Transverse colon (tissue), 4 donors: Measurements from ENCODE around the gene CRYBB2. TPM values are rescaled to one million over a fixed set of nuclear protein-coding genes. Genes with fewer than 3 reads are reported as not detected.

Experiments used
- DNase-seq: peaks from one replicate; pipeline ENCODE4 v3.0.0-alpha.2; 2019
- H3K27ac ChIP-seq, 4 donors: fragments of 200-600 bp; sonication (generic); 2 replicates each; pipeline ENCODE4 v1.5.1; 2016 to 2018; ENCODE audit warnings: inconsistent platforms in 4 of 4
- H3K27me3 ChIP-seq: fragments of 200-600 bp; sonication (generic); 2 replicates; pipeline ENCODE4 v1.5.1; 2017; ENCODE audit warnings: inconsistent platforms
- H3K36me3 ChIP-seq, 4 donors: fragments of 200-600 bp; sonication (generic); 2 replicates each; pipeline ENCODE4 v1.5.1; 2017 to 2019; ENCODE audit warnings: inconsistent platforms in 4 of 4
- H3K4me1 ChIP-seq, 4 donors: fragments of 200-600 bp; sonication (generic); 2 replicates each; pipeline ENCODE4 v1.5.1; 2017 to 2020; ENCODE audit warnings: inconsistent platforms in 4 of 4
- H3K4me3 ChIP-seq, 4 donors: fragments of 200-600 bp; sonication (generic); 1 replicate in 1 of 4; 2 replicates in 3 of 4; pipeline versions ENCODE4 v1.5.1 to v1.6.1; 2017 to 2019; ENCODE audit warnings: inconsistent platforms in 4 of 4
- H3K9me3 ChIP-seq, 2 donors: fragments of 200-600 bp; sonication (generic); 2 replicates each; pipeline ENCODE4 v1.5.1; 2017 to 2019; ENCODE audit warnings: inconsistent platforms in 2 of 2
- CTCF ChIP-seq, 5 experiments: fragments of 200-600 bp in 3 of 5; fragments of 450-650 bp in 2 of 5; sonication (generic) in 3 of 5; IDR thresholded peaks; 1 replicate in 2 of 5; 2 replicates in 3 of 5; pipeline ENCODE4 v1.5.1; 2016 to 2017; ENCODE audit warnings: antibody characterized with exemption in 5 of 5, inconsistent platforms in 3 of 5, mild to moderate bottlenecking in 2 of 5, moderate library complexity in 1 of 5
- EP300 ChIP-seq: sonication (generic); formaldehyde crosslinking; IDR thresholded peaks from one replicate; pipeline ENCODE4 v1.6.1; 2017; ENCODE audit warnings: antibody characterized with exemption, low read depth
- POLR2A ChIP-seq: fragments of 450-650 bp; IDR thresholded peaks from one replicate; pipeline ENCODE4 v1.6.1; 2016; ENCODE audit warnings: antibody characterized with exemption, mild to moderate bottlenecking, moderate library complexity
- POLR2AphosphoS5 ChIP-seq, 3 donors: sonication (generic); formaldehyde crosslinking; IDR thresholded peaks; one replicate each; pipeline ENCODE4 v1.6.1; 2016; ENCODE audit warnings: antibody characterized with exemption in 3 of 3
- WGBS, 2 donors: methylation state at CpG; one replicate each; pipeline ENCODE4 v1.1.5; 2018; ENCODE audit warnings: low coverage in 1 of 2; 5-methylcytosine and 5-hydroxymethylcytosine counted together
- in situ Hi-C, 4 donors: fragments of 200-750 bp; cut with MboI; loops; one replicate each; pipeline versions ENCODE4 v1.15.0 to v1.15.1; 2017; ENCODE audit warnings: low sequenced_read_pairs in 3 of 4, low pct_ligation_motif_present in 1 of 4, low pct_unique_long_range_greater_than_20kb in 1 of 4
- intact Hi-C: fragments of 100-400 bp; cut with DNase I; formaldehyde crosslinking; loops from one replicate; pipeline ENCODE4 v1.15.1; 2023; ENCODE audit warnings: low total_unique reads
- total RNA-seq, 4 donors: library from RNA; depleted of rRNA; stranded (reverse); fragments of >200 nt; gene quantifications; one replicate each; pipeline ENCODE4 v1.1.0, GENCODE V29; 2016

Gene CRYBB2
- total RNA-seq, 4 donors from 2014 or later: 2.2 TPM; not detected in 3

DNA sequence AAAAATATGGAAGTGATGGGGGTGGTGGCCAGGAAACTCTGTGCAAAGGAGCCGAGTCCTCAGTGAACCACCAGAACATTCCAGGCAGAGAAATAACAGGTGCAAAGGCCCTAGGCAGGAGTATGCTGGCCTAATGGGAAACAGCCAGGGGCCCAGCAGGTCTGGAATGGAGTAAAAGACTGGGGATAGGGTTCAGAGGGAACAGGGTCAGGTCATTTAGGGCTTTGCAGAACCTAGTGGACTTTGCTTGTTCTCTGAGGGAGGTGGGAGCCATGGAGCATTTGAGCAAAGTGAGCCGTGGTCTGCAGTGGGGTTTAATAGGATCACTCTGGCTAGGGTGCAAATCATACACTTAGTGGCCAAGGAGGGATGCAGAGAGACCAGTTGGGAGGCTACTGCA, 11.1 kb upstream of the CRYBB2 start:
- DNase-seq: no peak
- no peaks in the 10 kb centered on the region for H3K9me3 ChIP-seq
- no peak for TF ChIP-seq POLR2A
- TF ChIP-seq EP300: no peak
- no peak for TF ChIP-seq CTCF (IDR thresholded peaks at IDR 0.05)
- TF ChIP-seq POLR2AphosphoS5 (IDR thresholded peaks at IDR 0.05): no peak
- H3K27ac ChIP-seq: no peak overlapping the region
- no peaks in the 10 kb centered on the region for H3K4me1 ChIP-seq
- no peaks in the 10 kb centered on the region for H3K27me3 ChIP-seq
- no peaks in the 10 kb centered on the region for H3K36me3 ChIP-seq
- no peak overlapping the region for H3K4me3 ChIP-seq
- intact Hi-C loops: no loop called here
- WGBS, 2 donors: 44 to 65% methylated on average over 1 to 2 of the region's 2 CpGs
- in situ Hi-C loops: no loop called here

GRCh38 chr22:25208743-25209505, 10.5 kb upstream of the CRYBB2 start:
- no peaks in the 10 kb centered on the region for H3K36me3 ChIP-seq
- no peak for TF ChIP-seq CTCF (IDR thresholded peaks at IDR 0.05)
- TF ChIP-seq POLR2AphosphoS5 (IDR thresholded peaks at IDR 0.05): no peak
- TF ChIP-seq EP300: no peak
- no peak for TF ChIP-seq POLR2A
- no peaks in the 10 kb centered on the region for H3K4me1 ChIP-seq
- no peaks in the 10 kb centered on the region for H3K27me3 ChIP-seq
- WGBS, 2 donors: 72 to 86% methylated on average over 3 to 16 of the region's 17 CpGs
- in situ Hi-C loops (no loop called here), intact Hi-C loops (no loop called here)
- DNase-seq: no peak
- no peaks in the 10 kb centered on the region for H3K9me3 ChIP-seq
- H3K4me3 ChIP-seq: no peak overlapping the region
- H3K27ac ChIP-seq: no peak overlapping the region

DNA sequence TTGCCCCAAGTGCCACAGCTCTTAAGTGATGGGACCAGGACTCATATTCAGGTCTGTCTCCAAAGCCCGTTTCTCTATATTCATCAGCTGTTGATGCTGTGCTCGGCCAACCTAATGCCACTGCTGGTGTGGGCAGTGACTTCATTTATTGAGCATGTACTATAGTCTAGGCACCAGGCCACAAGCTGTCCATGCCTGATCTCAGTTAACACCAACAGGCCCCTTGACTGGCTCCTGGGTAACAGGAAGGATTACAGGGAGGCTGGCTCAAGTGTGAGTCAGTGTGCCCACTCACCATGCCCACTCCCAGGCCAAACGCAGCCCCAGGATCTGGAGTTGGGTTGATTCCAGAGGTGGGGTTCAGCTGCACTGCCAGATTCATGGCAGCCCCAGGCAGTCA, 8.6 kb upstream of the CRYBB2 start:
- no peaks in the 10 kb centered on the region for H3K9me3 ChIP-seq
- in situ Hi-C loops (no loop called here), intact Hi-C loops (no loop called here)
- H3K4me3 ChIP-seq: no peak overlapping the region
- 83% methylated on average over 3 of the region's 3 CpGs; no CpG with 5 or more reads in 1 of the 2 donors for WGBS, 2 donors
- DNase-seq: no peak
- H3K27ac ChIP-seq: no peak overlapping the region
- H3K27me3 ChIP-seq: no peaks in the 10 kb centered on the region
- no peaks in the 10 kb centered on the region for H3K4me1 ChIP-seq
- no peaks in the 10 kb centered on the region for H3K36me3 ChIP-seq
- TF ChIP-seq POLR2A (no peak), CTCF (IDR thresholded peaks at IDR 0.05) (no peak), EP300 (no peak), POLR2AphosphoS5 (IDR thresholded peaks at IDR 0.05) (no peak)

DNA sequence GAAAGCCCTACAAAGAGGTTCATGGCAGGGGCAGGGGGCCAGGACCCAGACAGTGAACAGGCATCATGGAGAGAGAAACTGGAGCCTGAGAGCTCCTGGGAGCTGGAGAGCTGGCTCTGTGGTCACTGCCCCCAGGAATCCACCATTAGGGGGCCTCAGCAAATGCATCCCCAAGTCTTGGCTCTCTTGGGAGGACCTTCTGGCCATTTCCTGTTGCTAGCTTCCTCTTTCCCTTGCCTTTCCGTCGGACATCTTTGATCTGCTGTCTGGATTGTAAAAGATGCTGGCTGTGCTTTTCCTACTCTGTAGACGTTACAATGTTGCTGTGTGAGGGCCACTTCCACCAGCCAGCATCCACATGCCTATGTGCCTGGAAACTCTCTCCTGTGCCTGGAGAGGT, 7.1 kb upstream of the CRYBB2 start:
- in situ Hi-C loops: no loop called here
- Histone ChIP-seq H3K27ac (no peak overlapping the region), H3K9me3 (no peaks in the 10 kb centered on the region), H3K4me3 (no peak overlapping the region), H3K27me3 (no peaks in the 10 kb centered on the region), H3K4me1 (no peaks in the 10 kb centered on the region), H3K36me3 (no peaks in the 10 kb centered on the region)
- intact Hi-C loops: no loop called here
- 34 to 50% methylated on average over 2 to 3 of the region's 3 CpGs for WGBS, 2 donors
- no peak for DNase-seq
- TF ChIP-seq POLR2A (no peak), CTCF (IDR thresholded peaks at IDR 0.05) (no peak), POLR2AphosphoS5 (IDR thresholded peaks at IDR 0.05) (no peak), EP300 (no peak)
